KBM-7 (cell line): Measurements from ENCODE around the gene TEAD1.
"Not testable (repeated sequence)": the region's sequence is repeated elsewhere in the genome, so short reads cannot be mapped to it uniquely, and the experiment has no call there.

Experiments
- DNase-seq: peaks from one replicate; pipeline ENCODE4 v3.0.0-alpha.2; 2015
- in situ Hi-C: fragments of 300-500 bp; cut with MboI; formaldehyde crosslinking; loops from 2 replicates; pipeline ENCODE4 v1.14.3; 2020; ENCODE audit warnings: low sequenced_read_pairs, low pct_unique_long_range_greater_than_20kb, mixed read lengths

The TEAD1 gene

GRCh38 chr11:12864316-12865156, 190.3 kb downstream of the TEAD1 start:
- peak; percentile 34 for DNase-seq
- in situ Hi-C loops = no loop called here

DNA sequence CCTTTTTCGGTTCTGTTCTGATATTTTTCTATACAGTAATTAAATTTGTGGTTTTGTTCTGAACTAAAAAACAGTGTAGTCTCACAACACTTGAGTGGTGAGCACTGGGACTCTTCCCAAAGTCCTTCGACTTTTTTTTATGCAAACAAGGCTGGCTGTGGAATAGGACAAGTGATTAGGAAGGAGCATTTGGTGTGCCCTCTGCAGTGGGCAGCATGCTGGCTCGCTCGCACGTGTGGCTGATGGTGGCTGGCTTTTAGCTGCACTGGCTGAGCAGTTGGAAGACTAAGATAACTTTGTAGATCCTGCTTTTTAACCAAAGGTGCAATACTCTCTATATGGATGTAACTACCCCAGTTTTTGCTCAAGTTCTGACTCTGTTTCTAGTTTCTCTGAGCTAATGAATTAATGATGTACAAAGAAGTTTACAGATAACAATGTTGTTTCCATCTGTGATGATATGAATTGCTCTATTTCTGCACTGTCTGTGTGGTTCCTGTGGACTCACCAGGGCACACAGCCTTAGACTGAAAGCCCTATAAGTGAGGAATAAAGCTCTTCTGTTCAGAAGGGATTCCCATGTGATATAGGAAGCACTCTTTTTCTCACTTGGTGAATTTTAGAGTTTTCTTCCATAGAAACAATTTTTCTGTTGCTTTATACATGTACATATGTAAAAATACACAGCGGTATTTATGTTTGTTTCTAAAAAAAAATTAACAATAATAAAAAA, 191.8 kb downstream of the TEAD1 start:
- in situ Hi-C loops = no loop called here
- no peak for DNase-seq

- in situ Hi-C loops = no loop called here
- DNase-seq = no peak
Measured at GRCh38 chr11:12867531-12867930, 193.3 kb downstream of the TEAD1 start.

DNA sequence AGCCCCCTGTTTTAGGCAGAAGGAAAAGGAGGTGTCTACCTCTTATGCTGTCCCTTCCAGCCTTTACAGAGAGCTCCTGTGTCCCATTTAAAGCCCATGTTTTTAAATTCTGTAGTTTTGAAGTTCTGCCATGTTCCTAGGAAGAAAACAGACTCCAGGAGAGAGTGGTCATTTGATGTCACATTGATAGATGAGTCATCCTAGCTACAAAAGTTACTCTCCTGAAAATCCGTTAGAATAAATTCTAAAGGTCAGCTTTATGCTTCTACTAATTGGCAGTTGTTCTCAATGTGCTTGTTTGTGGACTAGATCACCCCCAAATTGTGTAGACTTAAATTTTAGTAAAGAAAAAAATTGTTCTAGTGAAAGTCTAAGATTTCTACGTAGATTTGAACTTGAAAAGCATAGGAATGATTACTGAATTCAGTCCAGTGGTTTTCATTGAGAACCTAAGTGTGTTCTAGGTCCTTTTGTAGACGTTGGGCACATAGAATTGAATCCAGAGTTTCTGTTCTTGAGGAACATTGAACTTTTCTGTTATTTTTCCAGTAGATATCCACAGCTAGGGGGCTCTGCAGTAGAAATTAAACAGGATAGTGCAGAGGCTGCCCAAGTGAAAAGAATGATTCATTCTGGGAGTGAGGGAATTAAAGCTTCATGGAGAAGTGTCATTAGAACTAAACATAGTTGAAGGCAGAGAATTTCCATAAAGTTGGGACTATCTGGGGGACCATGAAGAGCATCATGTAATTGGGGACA, 194.3 kb downstream of the TEAD1 start:
- in situ Hi-C loops = no loop called here
- DNase-seq = no peak

GRCh38 chr11:12871241-12871640, 197.0 kb downstream of the TEAD1 start:
- in situ Hi-C loops = no loop called here
- no peak for DNase-seq

DNA sequence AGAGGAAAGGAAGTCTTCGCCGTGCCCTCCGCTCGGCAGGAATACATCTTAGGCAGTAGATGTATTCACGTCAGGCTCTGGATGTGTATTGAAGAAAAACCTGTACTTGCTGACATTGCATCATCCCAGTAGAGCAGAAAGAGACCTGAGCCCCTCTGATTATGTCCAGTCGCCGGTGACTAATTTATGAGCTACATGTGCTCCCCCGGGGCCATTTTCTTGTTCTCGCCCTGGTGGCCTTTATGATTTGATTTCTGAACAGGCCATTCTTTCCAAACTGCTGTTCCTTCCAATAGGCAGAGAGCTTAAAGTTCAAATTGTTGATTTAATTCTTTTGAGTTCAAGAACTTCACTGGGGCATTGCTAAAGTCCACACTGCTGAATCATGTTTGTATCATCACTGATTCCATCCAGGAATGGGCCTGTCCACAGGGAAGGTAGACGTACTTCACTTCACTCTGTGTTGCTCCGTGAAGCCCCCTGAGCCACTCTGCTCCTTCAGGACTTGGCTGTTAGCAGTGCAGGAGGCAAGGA, 197.6 kb downstream of the TEAD1 start:
- no peak for DNase-seq

GRCh38 chr11:12876340-12876739, 202.1 kb downstream of the TEAD1 start:
- no peak for DNase-seq
- in situ Hi-C loops = no loop called here

More for the DNA sequence above, 197.6 kb downstream of the TEAD1 start:
- in situ Hi-C loops = no loop called here

GRCh38 chr11:12876988-12877387, 202.8 kb downstream of the TEAD1 start:
- in situ Hi-C loops = no loop called here

GRCh38 chr11:12877508-12877907, 203.3 kb downstream of the TEAD1 start:
- in situ Hi-C loops, DNase-seq: not testable (repeated sequence)

More at GRCh38 chr11:12876988-12877387, 202.8 kb downstream of the TEAD1 start:
- no peak for DNase-seq

DNA sequence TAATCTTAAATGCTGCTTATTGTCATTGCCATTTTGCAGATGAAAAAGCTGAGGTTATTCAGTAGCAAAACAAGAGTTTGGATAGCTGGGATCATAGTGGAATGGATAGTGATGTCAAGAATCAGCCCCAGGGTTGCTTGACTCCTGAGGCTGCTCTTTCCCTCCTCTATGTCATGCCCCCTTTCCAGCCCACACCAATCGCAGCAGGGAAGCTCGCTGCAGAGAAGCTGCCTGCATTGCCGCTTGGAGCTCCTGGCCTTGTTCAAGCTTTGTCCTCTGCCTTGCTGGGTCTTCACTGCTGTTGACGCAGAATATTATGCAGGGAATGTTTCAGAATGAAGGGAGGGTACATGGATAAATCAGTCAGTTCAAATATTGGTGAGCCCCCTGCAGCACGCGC, 206.1 kb downstream of the TEAD1 start:
- in situ Hi-C loops = no loop called here
- no peak for DNase-seq

GRCh38 chr11:12882670-12883069, 208.4 kb downstream of the TEAD1 start:
- in situ Hi-C loops = no loop called here
- DNase-seq = no peak

DNA sequence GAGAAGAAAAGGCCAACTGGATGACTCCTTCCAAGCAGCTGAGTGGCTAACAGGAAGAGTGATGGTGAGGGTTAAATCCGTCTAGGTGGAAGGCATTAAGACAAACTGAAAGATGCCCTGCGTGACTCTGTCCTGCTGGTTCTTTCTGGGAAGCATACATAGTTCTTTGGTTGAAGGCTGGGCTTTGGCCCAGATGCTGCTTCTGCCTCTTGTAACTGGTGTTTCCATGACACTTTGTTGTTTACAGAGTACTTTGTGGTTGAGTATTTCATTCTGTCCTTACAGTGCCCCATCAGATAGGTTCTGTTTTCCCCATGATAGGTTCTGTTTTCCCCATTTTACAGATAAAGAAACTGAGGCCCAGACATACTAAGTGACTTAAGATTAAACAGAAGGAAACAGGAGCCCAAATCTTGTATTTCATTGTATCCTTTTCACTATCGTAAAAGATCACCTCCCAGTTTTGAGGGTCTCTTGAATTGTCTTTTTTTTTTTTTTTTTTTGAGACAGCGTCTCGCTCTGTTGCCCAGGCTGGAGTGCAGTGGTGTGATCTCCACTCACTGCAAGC, 210.6 kb downstream of the TEAD1 start:
- in situ Hi-C loops = no loop called here
- no peak for DNase-seq

DNA sequence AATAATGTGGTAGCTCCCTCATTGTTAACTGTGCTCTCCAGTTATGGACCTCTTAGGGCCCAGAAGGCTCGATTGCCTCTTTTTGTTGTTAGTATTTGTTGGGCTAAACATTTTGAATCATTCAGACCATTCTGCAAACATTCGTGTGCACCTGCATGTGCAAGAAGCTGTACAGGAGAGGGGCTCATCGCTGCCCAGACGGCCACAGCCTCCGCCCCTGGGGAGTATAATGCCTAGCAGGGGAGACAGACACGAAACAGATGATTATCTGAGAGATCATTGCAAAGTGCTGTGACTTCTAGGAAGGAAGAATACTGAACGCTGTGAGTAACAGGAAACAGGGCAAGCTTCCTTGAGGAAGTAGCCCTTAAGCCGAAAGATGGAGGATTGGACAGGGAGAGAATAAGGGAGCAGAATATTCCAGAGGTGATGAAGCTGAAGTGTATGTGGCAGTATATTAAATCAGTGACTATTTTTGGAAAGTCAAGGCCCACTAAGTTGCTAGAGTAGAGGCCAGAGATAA, 211.6 kb downstream of the TEAD1 start:
- in situ Hi-C loops = no loop called here
- no peak for DNase-seq

GRCh38 chr11:12886508-12886907, 212.3 kb downstream of the TEAD1 start:
- in situ Hi-C loops = no loop called here
- no peak for DNase-seq

GRCh38 chr11:12888525-12889158, 214.4 kb downstream of the TEAD1 start:
- DNase-seq = peak; percentile 81
- in situ Hi-C loops = no loop called here

GRCh38 chr11:12889243-12889642, 215.0 kb downstream of the TEAD1 start:
- in situ Hi-C loops = no loop called here
- DNase-seq = peak; percentile 15

DNA sequence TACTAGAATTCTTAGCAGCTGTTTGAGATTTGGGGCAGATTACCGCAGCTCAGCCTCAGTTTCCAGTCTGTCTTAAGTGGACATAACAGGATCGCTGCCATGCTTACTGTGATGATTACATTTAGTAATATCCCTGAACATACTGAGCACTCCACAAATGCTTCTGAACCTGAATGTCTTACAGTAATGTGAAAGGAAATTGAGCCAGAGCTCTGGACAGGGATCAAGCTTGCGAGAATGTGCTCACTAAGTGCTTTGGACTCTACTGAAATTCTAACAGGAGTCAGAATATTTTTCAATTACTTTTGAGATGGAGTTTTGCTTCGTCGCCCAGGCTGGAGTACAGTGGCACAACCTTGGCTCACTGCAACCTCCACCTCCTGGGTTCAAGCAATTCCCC, 216.3 kb downstream of the TEAD1 start:
- in situ Hi-C loops = no loop called here
- no peak for DNase-seq

DNA sequence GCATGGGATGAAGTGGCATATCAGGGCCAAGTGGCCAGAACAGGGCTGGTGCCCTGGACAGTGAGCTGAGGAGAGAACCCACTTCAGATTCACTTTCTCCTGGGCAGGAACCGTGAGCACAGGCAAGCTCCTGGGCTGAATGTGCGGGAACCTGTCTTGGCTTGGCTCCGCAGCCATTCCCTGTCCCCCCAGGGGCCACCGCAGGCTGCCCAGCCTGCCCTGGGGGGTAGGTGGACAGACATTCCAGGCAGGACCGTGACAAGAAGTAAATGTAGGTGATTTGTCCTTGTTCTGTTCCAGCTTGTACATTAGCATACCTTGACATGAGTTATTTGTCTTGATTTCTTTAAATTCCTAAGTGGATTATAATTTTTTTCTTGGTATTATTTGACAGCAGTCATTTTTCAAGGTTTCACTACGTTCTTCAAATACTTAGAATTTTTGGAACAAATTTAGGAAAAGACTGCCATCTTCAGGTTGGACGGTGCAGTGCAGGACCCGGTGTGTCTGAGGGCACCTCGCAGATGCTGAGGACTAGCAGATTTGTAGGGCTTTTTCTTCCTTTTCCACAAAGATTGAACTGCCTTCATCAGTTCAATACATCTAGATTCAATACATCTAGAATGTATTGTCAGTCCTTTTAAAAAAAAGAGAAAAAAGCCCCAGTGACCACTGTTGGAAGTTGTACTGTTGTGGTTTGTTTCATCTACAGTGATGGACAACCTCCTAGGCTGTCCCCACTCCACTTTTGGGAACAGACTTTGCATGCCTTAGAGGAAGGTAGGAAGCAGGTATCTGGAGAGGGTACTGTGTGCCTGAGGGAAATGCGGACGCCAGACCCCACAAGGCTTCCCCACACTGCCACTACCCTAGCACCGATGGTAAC, 219.8 kb downstream of the TEAD1 start:
- peak; percentile 45 for DNase-seq
- in situ Hi-C loops = no loop called here
